ENCODE measurements around the gene PARD3B.

GRCh38 chr2:205441524-205441923, 896.2 kb downstream of the PARD3B start:
- TF ChIP-seq, protein P1, sequence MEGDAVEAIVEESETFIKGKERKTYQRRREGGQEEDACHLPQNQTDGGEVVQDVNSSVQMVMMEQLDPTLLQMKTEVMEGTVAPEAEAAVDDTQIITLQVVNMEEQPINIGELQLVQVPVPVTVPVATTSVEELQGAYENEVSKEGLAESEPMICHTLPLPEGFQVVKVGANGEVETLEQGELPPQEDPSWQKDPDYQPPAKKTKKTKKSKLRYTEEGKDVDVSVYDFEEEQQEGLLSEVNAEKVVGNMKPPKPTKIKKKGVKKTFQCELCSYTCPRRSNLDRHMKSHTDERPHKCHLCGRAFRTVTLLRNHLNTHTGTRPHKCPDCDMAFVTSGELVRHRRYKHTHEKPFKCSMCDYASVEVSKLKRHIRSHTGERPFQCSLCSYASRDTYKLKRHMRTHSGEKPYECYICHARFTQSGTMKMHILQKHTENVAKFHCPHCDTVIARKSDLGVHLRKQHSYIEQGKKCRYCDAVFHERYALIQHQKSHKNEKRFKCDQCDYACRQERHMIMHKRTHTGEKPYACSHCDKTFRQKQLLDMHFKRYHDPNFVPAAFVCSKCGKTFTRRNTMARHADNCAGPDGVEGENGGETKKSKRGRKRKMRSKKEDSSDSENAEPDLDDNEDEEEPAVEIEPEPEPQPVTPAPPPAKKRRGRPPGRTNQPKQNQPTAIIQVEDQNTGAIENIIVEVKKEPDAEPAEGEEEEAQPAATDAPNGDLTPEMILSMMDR (IDR thresholded peaks at IDR 0.05; ENCODE audit: low read length): no peak
- no peak for TF ChIP-seq EZH2 (optimal IDR thresholded peaks at IDR 0.05; ENCODE audit: low read depth, low read length)

Measured in MM.1S (cell line).